ENCODE results near the gene CFAP69.

The CFAP69 gene

GRCh38 chr7:90244909-90245851 lies at the start of gene CFAP69:
Gene CFAP69, plus strand, starts transcription at chr7:90245174. Its CDS starts 251 bp downstream, at chr7:90245425.
- DNase-seq = peak; percentile 96

- DNase-seq = no peak
These were observed 43.3 kb upstream of the CFAP69 start for GRCh38 chr7:90201500-90202195.

GRCh38 chr7:90207956-90208355 lies 37.0 kb upstream of the CFAP69 start:
- no peak for DNase-seq

GRCh38 chr7:90209776-90210175 lies 35.2 kb upstream of the CFAP69 start:
- DNase-seq = no peak

- no peak for DNase-seq
These were observed 34.5 kb upstream of the CFAP69 start for GRCh38 chr7:90210475-90210874.

- DNase-seq = no peak
These were observed 34.0 kb upstream of the CFAP69 start for GRCh38 chr7:90210981-90211380.

GRCh38 chr7:90211391-90212148 lies 33.4 kb upstream of the CFAP69 start, which contains the start of gene STEAP2:
Gene STEAP2, plus strand, starts transcription at chr7:90211740. Its CDS starts 13,343 bp downstream, at chr7:90225083.
- DNase-seq = peak; percentile 65

- no peak for DNase-seq
These were observed 32.9 kb upstream of the CFAP69 start for GRCh38 chr7:90212149-90212495.

GRCh38 chr7:90213521-90213920 lies 31.5 kb upstream of the CFAP69 start:
- DNase-seq = no peak

GRCh38 chr7:90216080-90216674 lies 28.8 kb upstream of the CFAP69 start:
- no peak for DNase-seq

GRCh38 chr7:90216771-90217170 lies 28.2 kb upstream of the CFAP69 start:
- no peak for DNase-seq

GRCh38 chr7:90222390-90222789 lies 22.6 kb upstream of the CFAP69 start:
- no peak for DNase-seq

GRCh38 chr7:90222811-90223725 lies 21.9 kb upstream of the CFAP69 start:
- DNase-seq = no peak

- no peak for DNase-seq
These were observed 20.8 kb upstream of the CFAP69 start for GRCh38 chr7:90224195-90224594.

- no peak for DNase-seq
These were observed 19.8 kb upstream of the CFAP69 start for GRCh38 chr7:90225181-90225580.

- no peak for DNase-seq
These were observed 19.4 kb upstream of the CFAP69 start for GRCh38 chr7:90225601-90226000.

- DNase-seq = no peak
These were observed 17.7 kb upstream of the CFAP69 start for GRCh38 chr7:90227259-90227658.

- no peak for DNase-seq
These were observed 15.3 kb upstream of the CFAP69 start for GRCh38 chr7:90229682-90230081.

GRCh38 chr7:90230834-90231233 lies 14.1 kb upstream of the CFAP69 start:
- DNase-seq = no peak

- no peak for DNase-seq
These were observed 13.7 kb upstream of the CFAP69 start for GRCh38 chr7:90231304-90231703.

GRCh38 chr7:90232430-90232829 lies 12.5 kb upstream of the CFAP69 start:
- DNase-seq = no peak

- no peak for DNase-seq
These were observed 11.4 kb upstream of the CFAP69 start for GRCh38 chr7:90233569-90233968.
